HG03460 (cell line): ENCODE results near the gene CSNK1G2.

Experiments used
- ATAC-seq: cut with Tn5 transposase; IDR thresholded peaks from one replicate; pipeline ENCODE4 v1.9.1; 2021; ENCODE audit not compliant: unreplicated experiment

The CSNK1G2 gene

DNA sequence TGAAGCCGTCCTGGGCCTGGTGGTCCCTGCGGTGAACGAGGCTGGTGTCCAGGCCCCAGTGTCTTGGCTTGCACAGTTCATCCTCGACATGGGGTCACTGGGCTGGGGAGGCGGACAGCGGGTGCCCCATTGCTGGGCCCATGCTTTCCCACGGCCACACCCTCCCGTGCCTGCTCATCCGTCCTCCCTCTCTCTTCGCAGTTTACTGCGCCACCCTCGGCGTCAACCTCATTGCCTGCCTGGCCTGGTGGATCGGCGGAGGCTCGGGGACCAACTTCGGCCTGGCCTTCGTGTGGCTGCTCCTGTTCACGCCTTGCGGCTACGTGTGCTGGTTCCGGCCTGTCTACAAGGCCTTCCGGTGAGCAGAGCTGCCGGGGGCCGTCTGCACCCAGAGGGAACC lies 23.0 kb upstream of the CSNK1G2 start:
- ATAC-seq, result no peak

DNA sequence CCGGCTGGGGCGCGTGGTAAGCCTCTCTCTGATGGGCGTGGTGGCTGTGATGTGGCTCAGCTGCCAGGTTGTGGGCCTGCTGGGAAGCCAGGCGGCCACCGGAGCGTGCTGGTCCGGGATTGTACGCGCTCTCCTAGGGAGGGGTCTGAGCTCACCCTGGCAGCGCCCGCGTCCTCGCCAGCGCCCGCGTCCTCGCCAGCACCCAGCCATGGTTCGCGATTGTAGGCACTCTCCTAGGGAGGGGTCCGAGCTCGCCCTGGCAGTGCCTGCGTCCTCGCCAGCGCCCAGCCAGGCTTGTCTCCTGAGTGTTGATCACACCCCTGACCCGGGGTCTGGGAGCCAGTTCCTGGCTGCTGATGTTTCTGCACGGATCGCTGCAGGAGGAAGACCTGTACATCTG lies 22.0 kb upstream of the CSNK1G2 start:
- ATAC-seq, result no peak

DNA sequence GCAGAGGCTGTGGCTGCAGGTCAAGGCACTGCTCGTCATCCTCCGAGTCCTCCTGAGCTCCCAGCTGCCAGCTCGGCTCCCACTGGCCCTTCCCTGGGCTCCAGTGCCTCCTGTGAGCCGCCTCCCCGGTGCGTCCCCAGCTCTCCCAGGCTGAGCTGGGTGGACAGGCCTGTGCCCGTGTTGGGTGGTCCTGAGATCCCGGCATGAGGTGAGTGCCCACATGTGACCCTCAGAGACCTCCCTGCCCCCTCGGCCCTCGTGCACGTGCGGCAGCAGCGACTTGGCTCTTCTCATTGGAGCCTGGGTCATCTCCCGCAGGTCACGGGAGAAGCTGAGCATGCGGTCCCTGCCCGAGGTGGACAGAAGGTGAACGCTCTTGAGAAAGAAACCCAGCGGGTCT lies 20.3 kb upstream of the CSNK1G2 start:
- no peak for ATAC-seq

DNA sequence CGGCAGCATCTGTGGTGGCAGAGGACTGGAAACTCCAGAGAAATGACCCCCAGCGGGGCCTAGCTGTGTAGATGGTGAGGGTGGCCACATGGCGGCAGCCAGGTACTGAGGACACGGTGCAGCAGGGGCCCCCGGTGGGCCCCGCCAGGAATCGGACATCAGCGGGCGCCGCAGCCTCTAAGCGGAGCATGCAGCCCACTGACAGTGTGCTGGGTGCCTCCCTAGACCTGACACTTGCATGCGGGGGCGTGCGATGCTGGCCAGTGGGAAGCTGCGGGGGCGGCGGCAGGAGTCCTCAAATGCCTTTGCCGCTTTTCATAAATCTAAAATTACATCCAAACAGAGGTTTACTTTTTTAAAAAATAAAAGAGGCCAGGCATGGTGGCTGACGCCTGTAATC lies 19.6 kb upstream of the CSNK1G2 start:
- no peak for ATAC-seq

DNA sequence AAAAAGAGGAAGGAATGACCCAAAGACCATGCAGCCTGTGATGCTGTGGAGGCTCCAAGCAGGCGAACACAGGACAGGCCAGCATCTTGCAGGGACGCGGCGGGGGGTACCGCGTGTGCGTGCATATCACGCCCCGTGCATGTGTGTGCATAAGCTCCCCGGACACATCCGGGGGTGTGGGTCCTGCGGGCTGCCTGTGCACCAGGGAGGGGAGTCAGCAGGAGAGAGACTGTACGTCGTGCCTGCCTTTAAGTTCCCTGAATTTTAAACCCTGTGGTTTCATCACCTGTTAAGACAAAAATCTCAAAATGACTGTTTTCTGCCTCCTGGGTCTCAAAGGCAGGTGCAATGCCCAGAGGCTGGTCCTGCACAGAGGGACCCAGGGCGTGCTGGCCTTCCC lies 19.1 kb upstream of the CSNK1G2 start:
- ATAC-seq, result no peak

DNA sequence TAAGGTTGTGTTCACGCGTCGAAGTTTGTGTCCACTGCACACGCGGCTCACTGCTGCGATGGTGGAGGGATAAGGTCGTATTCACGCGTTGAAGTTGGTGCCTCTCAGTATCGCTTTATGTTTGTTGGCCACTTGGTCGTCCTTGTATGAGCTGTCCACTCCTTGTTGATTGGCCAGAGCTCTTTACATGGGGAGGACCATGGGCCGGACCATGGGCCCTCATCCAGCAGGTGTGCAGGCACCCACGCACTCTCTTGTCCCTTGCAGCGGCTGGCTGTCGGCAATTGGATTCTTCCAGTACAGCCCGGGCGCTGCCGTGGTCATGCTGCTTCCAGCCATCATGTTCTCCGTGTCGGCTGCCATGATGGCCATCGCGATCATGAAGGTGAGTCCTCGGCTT lies 18.2 kb upstream of the CSNK1G2 start:
- ATAC-seq, result no peak

DNA sequence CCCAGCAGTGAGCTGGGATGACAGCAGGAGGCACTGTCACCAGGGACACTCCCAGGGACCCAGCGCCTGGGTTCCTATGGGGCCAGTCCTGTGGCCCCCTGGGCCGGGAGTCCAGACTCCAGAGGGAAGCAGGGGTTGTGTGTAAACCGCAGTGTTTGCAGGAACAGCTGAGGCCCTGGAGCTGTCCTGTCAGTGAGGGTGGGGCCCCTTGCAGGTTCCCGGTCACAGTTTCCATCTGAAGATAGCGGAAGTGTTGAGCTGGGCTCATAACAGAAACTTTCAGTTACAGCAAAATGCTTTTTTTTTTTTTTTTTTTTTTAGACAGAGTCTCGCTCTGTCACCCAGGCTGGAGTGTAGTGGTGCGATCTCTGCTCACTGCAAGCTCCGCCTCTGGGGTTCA lies 17.7 kb upstream of the CSNK1G2 start:
- ATAC-seq, result no peak

DNA sequence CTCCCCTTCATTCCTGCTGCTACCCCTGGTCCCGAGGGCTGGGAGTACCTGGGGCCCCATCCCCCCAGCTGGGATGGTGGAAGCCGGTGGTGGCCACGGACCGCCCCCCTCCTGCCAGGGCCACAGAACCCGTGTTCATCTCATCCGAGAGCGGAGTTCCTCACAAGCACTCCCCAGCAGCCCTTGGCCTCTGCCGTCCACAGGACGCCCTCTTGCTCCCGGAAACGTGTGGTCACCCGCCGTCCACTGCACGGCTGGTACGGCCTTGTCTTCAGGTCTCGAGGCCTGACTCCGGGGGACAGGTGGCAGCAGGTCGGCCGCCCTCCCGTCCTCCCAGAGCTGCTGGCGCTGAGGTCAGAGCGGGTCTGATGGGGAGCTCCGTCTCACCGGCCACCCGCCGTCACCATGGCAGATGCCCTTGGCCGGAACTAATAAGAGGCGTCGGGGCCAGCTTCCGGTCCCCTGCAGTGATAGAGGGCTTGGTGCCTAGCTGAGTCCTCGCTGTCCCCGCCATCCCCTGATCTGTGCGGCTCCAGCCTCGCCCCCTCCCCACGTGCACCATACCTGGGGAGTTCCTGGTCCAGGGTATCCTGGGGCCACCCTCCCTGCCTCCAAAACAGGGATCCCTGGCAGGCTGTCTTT lies 16.5 kb upstream of the CSNK1G2 start:
- no peak for ATAC-seq

DNA sequence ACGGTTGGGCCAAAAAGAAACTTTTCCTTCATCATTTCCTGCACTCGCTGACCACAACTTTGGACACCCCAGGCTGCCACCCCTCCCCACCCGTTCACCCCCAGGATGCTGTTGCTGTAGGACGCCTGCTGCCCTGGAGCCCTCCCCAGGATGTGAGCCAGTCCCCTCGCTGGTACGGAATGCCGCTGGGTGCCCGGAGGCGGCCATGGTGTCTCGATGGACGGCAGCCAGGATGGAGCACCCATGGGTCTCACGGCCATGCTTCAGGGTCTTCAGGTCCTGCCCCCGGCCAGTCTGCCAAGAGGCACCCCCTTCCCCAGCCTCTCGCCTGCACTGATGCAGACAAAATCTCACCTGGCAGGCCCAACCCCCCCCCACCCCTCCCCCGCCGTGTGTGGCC lies 15.4 kb upstream of the CSNK1G2 start:
- ATAC-seq, result no peak

DNA sequence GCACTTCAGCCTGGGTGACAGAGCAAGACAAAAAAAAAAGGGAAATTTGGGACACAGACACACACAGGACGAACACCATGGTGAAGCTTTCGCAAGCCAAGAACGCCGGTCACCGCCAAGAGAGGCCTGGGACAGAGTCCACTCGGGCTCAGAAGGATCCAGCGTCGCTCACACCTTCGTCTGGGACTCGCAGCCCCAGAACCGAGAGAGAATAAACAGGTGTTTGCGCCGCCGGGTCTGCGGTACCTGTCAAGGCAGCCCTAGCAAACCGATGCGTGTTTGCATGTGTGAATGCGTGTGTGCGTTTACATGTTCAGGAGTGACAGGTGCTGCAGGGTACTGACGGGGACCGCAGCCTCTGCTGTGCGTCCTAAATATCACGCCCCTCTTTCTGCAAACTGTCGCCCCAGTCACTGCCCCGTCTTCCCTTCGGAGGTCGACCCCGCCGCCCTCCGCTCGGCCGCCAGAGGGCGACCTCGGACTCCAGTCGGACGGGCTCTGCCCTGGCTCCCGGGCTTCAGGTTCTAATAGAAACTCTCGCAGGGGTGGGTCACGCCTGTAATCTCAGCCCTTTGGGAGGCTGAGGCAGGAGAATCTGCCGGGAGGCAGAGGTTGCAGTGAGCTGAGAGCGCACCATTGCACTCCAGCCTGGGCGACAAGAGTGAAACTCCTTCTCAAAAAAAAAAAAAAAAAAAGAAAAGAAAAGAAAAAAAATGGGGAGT lies 11.8 kb upstream of the CSNK1G2 start:
- ATAC-seq, result no peak

DNA sequence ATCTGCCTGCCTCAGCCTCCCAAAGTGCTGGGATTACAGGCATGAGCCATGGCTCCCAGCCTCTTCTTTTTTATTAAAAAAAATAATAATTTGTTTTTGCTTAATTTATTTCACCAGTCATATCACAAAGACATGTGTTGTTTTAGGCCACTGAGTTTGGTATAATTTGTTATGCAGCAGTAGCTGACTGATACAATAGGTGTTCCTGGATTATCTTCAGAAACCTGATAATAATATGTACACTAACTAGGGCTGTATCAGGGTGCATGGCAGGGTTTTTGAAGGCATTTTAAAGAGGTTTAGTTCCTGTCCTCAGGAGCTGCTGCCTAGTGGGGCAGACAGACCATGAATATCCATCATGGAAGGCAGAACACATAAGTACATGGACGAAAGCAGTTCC lies 9.5 kb upstream of the CSNK1G2 start:
- no peak for ATAC-seq

DNA sequence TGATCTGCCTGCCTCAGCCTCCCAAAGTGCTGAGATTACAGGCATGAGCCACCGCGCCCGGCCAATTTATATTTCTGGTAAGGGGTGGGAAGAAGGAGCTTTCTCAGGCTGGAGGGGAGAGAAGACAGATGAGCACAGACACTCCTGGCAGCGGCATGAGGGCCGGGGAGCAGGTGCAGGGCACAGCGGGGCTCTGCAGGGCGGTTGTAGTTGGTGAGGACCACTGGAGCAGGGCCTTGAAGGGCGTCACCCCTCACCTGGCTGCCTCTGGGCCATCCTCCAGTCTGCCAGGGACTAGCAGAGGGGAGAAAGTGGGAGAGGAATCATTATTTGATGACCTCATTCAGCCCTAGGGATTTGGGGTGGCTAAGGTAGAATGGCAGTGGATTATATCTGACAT lies 8.6 kb upstream of the CSNK1G2 start:
- ATAC-seq, result no peak

DNA sequence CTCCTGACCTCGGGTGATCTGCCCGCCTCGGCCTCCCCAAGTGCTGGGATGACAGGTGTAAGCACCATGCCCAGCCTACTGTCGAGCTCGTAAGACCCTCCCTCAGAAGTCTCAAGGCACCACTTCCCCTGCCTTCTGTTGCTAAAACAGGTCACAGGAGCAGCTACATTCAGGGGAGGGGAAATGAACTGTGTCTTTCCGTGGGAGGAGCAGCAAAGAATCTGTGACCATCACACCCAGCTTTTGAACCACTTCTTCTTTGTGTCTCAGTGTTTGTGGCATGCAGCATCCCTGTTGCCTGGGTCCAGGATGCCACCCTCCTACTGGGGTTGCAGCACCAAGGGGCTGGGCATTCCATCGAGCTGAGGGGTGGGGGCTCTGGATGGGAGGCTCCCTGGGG lies 7.7 kb upstream of the CSNK1G2 start:
- ATAC-seq, result no peak

DNA sequence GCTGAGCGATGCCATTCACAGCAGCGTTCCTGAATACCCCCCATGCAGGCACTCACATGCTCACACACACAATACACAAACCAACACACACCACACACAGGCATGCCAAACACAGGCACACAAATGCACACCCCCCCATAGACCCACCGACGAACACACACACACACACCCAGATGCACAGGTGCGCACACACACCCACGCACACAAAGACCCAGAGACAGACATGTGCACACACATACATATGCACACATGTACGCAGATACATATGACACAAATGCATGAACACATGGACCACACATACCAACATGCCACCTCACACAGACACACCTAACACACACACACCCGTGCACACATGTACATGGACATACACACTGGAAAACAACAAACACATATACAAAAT lies 7.0 kb upstream of the CSNK1G2 start:
- no peak for ATAC-seq

DNA sequence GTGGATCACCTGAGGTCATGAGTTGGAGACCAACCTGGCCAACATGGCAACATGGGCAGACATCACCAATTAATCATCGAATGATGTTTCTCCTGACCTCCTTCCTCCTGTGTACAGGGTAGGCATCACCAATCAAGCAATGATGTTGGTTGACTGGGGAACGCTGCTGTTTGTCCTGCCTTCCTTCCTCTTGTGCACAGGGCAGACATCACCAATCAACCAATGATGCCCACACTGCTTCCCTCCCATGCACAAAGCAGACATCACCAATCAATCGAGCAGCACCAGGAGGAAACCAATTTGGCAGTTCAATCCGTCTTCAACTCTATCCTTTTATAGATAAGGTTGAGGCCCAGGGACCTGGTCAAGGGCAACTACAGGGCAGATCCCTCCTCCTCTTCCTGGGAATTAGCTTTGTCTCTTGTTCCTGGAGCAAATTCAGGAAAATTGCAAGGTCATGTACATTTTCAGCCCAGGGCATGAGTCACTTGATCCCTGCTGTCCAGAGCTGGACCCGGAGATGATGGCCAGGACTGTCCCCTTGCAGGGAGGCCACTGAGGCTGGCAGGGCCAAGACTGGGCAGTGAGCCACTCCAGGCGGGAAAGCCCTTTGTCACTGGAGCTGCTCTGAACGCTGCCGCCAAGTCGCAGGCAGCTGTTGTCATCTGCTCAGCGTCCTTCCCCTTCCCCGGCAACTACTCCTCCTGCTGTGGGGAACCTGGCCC lies 5.3 kb upstream of the CSNK1G2 start:
- no peak for ATAC-seq

DNA sequence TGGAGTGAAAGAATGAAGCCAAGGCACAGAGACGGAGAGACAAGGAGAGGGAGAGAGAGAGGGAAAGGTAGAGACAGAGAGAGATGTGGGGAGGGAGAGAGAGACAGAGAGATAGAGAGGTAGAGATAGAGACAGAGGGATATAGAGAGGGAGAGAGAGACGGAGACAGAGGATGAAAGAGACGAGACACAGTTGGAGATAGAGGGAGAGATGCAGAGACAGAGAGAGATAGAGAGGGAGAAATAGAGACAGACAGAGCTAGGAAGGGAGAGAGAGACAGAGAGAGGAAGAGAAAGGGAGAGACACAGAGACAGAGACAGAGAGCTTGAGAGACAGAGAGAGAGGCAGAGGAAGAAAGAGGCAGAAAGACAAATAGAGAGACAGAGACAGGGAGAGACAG lies 4.5 kb upstream of the CSNK1G2 start:
- no peak for ATAC-seq

DNA sequence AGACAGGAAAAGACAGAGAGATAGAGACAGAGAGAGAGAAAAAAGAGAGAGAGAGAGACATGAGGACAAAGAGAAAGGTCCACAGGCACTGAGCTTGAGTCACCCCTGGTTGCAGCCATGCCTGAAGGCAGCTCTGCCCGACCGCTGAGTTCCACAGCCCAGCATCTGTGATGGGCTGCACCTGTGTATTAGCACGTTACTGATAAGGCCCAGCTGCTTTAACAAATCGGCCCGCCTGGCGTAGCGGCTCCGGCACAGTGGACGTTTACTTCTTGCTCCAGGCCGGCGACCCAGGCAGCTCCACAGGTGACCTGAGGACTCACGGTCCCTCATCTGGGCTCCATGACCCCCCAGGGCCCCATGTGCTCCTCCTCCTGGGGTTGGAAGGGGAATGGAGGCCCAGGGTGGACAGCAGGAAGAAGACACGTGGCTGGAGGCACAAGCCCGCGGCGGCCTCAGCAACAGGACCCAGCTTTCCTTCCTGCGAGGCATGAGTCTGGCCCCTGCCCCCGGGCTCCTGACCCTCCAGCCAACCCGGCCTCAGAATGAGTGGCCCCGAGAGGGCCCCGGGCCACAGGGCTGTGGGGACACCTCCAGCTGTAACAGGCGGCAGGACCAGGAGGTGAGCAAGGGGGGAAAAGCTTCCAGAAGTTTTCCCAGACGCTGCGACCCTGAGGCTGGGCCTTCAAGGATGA lies 3.9 kb upstream of the CSNK1G2 start:
- ATAC-seq, result no peak

DNA sequence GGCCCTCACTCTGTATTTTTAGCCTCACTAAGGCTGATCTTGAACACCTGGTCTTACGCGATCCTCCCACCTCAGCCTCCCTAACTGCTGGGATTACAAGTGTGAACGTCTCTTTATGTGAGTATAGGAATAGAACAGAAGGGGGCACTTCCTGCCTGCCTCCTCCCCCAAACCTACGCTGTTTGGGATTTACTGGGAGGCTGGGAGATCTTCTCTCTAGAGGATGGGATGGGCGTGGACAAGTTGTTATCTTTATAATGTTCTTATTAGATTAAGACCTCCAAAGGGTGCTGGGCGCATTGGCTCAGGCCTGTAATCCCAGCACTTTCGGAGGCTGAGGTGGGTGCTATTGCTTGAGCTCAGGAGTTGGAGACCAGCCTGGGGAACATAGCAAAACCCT lies 2.9 kb upstream of the CSNK1G2 start:
- no peak for ATAC-seq

DNA sequence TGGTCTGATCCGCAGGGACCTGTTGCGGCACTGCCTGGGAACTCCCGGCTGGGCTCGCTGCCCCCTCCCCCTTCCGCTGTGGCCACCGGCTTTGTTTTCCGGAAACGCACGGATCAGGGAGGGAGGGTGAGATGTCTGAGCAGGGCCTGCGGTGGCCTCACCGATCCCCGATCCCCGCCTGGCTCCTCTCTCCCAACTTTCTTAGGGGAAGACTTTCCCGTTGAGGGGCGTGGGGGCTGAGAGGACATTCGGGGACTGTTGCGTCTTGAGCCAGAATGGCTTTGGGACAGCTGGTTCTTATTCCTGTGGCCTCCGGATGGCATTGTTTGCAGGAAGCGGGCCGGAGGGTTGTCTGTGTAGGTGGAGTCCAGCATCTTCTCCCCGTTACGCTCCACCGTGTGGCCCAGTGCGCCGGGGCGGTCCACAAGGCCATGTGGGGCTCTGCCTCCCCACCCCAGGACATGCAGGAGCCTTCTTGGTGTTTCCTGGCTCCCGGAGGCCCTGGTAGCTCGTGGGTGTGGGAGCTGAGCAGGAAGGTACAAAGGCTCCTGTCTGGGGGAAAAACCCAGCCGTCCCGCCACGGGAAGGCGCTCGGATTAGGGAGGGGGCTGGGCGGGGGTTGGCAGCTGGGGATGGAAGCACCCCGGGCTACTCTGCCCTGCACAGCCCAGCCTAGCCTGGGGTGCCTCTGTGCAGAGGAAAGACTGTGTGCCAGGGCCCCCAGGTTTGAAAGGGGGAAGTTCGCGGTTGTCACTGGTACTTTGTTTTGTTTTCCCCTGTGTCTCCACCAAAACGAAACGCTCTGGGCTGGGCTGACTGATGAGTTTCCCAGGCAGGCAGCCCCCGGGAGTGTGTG lies 1.3 kb downstream of the CSNK1G2 start:
- no peak for ATAC-seq

DNA sequence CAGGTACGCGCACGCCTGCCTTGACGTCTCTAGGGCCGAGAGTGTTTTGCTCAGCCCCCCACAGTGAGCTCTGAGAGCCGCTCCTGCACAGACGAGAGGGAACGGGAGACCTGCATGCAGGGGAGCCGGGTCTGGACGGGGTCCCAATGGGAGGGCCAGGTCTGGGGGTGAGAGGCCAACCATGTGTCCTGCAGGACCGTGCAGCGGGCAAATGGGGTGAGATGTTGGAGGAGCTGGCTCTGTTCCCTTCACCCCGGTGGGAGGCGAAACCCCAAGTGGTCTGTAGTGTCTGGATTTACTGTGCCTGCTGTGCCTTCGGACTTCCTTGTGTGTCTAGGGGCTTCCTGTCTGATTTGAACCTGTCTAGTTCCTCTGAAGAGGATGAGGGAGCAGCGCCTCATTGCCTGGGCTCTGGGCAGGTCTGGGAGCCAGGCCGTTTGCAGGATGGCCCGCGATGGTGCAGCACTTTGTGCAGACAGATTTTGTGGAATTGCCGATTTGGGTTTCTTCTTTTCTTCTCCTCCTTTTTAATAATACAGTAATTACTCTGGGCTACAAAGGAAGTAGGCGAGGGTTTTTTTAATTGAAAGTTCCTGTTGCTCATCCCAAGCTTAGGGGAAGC lies 2.1 kb downstream of the CSNK1G2 start:
- no peak for ATAC-seq
